GM19452 (cell line): Measurements from ENCODE around the gene RHEBL1.
A peak's percentile ranks its signal among the peaks of the same experiment; 100 is the strongest.

ENCODE experiments used
- ATAC-seq: cut with Tn5 transposase; IDR thresholded peaks from one replicate; pipeline ENCODE4 v1.9.1; 2021; ENCODE audit not compliant: unreplicated experiment

Gene RHEBL1, protein sequence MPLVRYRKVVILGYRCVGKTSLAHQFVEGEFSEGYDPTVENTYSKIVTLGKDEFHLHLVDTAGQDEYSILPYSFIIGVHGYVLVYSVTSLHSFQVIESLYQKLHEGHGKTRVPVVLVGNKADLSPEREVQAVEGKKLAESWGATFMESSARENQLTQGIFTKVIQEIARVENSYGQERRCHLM

DNA sequence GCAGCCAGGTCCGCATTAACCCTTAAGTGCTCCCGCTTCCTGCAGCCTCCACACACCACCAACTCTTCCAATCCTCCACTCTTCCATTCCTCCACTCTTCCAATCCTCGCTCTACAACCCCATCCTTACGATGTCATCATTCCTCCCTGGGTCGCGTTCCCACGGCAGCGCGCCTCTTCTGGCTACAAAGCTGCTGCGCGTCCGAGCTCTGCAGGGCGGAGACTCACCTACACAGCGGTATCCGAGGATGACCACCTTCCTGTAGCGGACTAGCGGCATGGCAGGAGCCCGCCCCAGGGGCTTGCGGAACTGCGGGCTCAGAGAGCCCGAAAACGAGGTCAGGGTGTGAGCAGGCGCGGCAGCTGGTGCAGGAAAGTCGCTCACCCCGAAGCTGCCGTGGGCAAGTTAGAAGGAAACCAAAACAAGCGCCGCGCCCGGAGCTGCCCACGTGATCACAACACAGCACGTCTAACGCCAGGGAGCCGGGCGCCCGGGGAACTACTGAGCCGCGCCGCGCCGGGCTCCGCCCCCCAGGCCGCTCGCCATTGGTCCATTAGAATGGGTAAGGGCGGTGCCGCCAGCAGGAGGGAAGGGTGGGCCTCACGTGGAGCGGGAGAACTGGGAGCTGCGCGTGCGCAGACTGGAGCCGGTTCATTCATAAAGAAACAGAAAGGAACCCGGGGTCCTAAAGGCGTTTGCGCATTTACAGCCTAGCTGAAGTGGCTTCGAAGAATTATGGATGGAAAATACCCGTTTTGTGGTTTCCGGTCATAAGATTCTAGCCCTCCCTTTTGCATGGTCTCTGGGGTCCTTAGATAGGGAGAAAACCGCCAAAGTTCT lies at the start of gene RHEBL1:
Gene RHEBL1, minus strand, starts transcription at position 473 of the 840 bp plus-strand sequence. Its CDS starts 194 bp downstream, at position 279.
- ATAC-seq, result peak; percentile 98

DNA sequence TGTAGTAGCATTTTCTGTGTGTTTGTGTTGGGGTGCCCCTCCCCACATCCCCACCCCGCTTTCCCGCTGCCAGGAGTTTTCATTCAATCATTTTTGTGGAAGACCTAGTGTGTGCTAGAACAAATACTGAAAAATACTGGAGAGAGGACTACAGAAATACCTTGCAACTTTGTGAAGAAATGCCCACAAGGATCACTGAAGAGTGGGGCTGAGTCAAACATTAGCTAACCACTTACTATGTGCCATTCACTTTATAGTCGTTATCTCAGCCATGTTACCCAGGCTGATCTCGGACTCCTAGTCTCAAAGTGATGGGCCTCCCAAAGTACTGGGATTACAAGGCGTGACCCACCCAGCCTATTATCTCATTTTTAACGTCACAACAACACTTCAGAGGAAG lies 41.4 kb upstream of the RHEBL1 start:
- ATAC-seq, result peak; percentile 3

DNA sequence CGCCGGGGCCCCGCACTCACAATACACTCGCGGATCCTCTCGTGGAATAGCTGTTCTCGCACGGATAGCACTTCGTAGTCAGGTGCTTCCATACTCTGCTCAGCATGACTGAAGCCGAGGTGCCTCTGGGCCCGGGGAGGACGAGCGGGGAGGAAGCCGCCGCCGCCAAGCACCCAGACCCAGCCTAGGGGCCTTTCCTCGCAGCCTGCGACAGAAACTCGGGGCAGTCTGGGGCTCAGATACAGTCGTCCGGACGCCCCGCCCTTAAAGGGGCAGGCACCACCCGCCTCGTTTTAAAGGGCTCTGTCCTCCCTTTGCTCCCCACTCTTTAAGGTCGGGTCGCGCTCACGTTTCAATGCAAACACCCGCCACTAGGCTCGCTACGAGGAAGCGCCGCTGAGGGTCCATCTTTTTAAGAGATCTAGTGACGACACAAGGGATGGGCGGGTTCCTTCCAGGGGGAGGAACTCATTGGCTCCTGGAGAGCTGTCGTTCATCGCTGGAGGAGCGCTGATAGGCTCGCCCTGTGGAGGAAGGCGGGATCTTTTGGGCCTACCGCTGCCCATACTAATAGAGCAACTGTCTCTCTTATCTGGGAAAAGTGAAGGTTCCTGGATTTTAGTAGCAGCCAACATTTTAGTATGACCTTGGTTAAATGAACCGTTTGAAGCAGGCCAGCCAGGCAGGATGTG lies 40.8 kb upstream of the RHEBL1 start, which contains the start of gene LMBR1L:
Gene LMBR1L, minus strand, starts transcription at position 384 of the 692 bp plus-strand sequence. Its CDS starts 292 bp downstream, at position 92.
- ATAC-seq, result peak; percentile 99

DNA sequence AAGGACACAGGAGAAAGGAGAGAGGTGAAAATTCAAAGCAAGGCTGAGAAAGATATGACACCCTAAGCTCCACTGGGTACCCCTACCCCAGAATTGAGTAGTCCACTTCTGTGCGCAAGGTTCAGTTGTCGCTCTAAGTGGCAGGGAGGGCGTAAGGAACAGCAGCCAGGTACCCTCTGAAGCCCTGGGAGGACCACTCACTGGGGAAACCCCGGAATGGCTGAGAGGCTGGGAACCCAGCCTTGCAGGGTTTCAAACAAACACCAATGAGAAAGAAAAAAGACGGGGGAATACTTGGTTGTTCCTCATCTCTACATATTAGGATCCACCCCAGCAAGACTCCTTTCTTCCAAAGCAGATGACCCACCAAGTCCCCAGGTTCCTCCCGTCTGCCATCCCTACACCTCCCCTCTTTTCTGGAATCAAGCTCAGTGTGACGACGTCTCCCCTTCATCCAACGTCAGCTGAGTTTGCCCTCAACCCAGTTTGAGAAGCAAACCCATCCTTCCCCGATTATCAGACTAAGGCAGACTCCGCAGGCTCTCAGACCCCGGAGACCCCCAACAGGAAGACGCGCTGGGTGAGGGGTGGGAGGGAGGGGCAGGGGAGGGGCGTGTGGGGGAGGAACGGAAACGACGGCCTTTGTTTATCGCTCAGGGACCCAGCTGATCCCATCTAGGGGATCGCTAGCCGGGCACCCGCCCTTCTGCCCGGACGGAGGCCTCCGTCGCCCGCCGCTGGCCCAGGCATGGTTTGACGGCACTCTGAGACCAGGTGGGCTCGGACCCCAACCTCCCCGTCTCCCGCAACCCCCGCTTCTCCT lies 40.1 kb upstream of the RHEBL1 start:
- ATAC-seq, result no peak

DNA sequence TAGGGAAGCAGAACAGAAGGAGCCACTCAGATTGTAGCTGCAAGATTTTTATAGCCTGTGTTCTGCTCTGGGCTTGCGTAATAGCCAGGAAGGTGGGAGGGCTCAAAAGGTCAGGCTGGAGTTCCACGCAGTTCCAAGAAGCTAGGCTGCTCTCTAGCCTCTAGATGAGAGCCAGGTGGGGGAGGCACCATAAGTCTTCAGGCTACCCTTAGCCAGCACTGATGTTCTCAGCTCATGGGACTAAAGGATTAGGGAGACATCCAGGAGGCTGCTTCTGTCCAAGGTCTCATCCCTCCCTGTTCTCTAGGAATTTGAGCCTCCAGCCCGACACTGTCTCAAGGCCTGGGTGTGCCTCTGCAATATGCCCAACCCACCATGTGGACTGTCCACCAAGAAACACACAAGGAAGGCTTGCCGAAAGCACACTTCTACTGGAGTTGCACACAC lies 39.2 kb upstream of the RHEBL1 start:
- ATAC-seq, result no peak

DNA sequence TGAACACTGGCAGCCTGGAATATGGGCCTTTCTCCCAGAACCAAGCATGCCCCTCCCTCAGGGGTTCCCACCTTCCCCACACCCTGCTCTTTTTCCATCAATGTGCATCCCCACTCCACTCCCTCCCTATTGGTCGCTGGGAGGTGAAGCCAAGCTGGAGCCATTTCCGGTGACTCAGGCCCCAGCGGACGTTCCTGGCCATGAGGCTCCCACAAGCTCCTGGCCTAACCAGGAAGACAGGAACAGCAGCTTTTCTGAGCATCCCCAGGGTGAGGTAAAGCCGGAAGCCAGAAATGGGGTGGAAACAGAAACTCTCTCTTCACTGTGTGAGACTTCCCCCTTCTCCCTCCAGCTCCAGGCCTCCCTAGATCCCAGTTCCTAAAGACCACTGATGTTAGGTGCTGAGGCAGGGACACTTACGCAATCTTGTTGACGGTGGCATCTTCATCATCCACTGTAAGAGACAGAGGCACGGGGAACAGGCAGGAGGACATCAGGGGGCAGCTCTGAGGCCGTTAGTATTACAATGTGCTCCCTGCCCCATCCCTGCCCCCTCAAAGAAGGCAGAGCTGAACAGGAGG lies 35.8 kb upstream of the RHEBL1 start:
- ATAC-seq, result no peak

DNA sequence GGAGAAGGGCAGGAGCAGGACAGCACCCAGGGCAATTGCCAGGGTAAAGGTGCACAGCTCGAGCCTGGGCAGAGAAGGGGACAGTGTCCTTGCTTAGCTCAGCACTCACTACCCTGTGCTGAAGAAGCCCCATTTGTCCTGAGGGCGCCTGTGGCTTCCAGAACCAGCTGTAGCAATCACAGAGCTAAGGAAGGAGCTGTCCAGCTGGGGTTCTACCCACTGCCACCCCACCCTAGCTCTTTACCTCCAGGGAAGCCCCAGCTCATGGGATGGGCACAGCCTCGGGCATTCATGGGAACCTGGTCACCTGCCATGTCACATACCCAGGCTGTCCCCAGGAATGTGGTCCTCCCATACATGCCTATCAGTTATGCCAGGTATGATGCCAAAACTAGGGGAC lies 35.0 kb upstream of the RHEBL1 start:
- no peak for ATAC-seq

DNA sequence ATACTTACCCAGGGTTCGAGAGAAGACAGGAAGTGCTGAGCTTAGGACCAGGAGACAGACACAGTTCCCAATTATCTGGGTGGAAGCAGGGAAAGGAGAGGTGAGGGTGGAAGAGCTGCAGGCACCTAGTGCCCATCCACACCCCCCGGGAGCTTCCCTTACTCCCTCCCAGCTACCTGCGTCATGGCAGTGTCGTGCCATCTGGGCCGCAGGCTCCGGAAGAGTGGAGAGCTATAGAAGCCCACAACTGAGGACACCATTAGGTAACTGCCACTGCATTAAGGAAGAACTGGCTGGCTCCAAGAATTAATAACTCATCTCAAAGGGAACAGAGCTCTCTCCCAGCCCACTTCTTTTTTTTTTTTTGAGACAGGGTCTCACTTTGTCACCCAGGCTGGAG lies 30.6 kb upstream of the RHEBL1 start:
- no peak for ATAC-seq

DNA sequence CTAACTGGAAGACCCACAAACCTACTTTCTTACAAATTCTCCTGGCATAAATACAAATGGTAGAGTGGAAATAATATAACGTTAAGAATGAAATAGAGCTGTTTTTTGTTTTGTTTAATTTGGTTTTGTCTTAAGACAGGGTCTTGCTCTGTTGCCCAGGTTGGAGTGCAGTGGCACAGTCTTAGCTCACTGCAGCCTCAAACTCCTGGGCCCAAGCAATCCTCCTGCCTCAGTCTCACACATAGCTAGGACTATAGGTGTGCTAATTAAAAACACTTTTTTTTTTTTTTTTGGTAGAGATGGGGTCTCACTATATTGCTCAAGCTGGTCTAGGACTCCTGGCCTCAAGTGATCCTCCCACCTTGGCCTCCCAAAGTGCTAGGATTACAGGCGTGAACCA lies 28.9 kb upstream of the RHEBL1 start:
- no peak for ATAC-seq

DNA sequence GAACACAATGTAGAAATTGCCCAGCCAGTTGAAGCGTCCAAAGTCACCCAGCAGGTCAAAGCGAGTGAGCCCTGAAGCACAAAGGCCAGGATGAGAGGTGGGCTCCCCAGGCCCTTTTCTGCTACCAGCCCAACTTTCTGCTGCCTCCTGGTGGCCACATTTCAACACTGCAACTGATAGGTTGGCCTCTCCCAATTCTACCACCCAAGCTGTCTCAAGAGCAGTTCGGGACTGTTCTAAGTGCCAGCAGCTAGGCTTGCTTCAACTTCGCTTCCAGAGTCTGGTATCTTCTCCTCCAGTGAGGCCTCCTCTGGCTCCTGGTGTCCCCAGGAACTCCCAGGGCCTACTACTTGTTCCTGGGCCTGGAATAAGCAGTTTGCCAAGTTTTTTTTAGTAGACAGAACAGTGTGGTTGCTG lies 28.3 kb upstream of the RHEBL1 start:
- no peak for ATAC-seq

DNA sequence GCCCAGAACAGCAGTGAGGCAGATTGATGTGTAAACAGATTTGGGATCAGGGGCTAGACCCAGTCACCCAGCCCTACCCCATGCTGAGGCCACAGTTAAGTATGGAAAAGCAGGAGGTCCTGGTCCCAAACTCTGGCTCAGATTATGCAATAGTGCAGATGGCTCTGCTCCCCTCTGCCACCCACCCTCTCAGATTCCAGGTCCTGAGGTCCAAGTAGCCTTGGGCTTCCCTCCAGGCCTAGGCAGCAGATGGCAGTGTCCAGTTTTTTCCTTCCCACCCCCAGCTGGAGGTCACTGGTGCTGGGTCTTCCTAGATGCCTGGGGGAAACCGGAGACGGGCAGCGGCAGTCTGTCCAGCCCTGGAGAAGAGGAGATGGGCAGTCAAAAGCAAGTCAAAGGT lies 27.6 kb upstream of the RHEBL1 start:
- no peak for ATAC-seq

DNA sequence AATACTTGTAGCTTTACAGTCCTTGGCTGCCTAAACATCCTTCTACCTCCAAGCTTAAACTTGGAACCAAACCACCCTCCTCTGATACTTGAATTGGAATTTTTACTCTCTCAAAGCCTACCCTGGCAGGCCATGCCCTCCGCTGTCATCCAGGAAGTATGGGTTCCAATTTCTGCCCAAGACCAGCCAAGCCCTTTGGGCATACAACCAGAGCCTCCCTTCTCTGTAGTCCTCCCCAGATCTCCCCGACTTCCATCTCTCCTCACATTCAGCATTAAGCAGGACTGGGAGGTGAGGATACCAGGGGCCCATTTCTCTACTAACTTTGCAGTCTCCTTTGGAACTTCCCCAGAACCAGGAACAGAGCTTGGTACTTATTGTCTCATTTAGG lies 25.2 kb upstream of the RHEBL1 start:
- no peak for ATAC-seq

DNA sequence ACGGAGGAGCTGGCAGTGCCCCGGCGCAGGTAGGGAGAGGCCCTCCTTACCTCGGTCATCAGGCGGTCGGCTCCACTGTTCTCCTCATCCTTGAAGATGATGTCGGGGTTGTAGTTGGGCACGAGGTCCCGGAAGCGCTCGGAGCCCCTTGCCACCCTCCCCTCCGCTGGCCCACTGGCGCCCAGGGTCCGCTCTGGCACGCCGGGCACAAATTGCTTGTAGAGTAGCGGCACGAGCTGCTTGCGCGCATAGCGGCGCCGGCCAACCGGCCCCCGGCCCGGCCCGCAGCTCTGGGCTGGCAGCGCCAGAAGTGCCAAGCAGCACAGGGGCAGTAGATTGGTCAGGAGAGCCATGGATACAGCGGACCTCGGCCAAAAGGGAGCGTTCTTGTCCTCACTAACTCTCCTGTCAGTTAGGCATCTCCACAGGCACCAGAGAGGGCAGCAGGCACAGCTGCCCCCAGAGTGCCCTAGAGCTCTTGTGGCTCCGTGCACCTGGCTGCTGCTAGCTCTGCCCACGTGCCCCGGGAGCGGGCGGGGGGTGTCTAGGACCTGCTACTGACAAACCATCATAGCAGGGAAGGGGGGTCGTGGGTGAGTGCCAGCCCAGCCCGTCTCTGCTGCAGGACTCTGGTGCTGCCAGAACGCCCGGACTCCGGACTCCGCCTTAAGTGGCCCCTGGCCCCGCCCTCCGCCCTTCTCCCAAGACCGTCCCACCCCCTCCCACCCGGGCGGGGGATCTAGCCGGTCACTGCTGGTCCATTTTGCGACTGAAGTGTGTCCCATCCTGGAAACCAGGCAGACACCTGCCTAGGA lies 24.6 kb upstream of the RHEBL1 start, which contains the start of gene DHH:
Gene DHH, minus strand, starts transcription at position 642 of the 815 bp plus-strand sequence. Its CDS starts 289 bp downstream, at position 353.
- ATAC-seq, result no peak

DNA sequence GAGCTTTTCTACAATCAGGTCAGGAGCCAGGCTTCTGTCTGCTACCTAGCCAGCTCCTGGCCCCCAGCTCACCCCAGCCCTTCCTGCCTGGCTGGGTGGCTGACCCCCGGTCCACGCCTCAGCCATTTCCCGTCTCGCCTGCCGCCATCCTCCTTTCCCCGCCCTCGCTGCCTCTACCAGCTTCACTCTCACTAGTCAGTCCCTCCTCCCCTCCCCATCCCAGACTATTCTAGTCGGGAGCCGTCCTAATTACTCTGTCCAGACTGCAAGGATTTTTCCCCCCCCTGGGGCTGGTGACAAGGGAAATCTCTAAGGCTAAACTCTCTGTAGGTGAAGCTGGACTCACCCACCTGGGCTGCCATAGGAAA lies 24.0 kb upstream of the RHEBL1 start:
- ATAC-seq, result no peak

DNA sequence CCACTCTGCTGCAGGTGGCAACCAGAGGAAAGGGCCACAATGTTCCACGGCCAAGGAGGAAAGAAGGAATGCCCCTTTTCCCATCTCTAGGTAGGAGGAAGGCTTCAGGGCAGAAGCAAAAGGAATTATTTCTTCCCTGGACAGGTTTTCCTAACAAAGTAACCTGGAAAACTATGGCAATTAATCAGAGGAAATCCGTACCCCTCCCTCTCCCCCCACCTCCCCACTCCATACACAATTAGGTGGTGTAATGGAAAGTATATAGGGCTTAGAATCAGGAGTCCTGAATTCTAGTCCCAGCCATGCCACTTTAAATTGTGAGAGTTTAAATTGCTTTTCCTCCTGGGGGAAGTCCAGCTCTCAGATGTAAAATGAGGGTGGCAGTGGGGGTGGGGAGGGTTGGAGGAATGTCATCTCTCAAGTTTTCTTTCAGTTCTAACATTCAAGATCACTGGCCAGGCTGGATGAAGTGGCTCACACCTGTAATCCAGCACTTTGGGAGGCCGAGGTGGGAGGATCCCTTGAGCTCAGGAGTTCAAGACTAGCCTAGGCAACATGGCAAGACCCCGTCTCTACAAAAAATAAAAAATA lies 23.1 kb upstream of the RHEBL1 start:
- no peak for ATAC-seq

DNA sequence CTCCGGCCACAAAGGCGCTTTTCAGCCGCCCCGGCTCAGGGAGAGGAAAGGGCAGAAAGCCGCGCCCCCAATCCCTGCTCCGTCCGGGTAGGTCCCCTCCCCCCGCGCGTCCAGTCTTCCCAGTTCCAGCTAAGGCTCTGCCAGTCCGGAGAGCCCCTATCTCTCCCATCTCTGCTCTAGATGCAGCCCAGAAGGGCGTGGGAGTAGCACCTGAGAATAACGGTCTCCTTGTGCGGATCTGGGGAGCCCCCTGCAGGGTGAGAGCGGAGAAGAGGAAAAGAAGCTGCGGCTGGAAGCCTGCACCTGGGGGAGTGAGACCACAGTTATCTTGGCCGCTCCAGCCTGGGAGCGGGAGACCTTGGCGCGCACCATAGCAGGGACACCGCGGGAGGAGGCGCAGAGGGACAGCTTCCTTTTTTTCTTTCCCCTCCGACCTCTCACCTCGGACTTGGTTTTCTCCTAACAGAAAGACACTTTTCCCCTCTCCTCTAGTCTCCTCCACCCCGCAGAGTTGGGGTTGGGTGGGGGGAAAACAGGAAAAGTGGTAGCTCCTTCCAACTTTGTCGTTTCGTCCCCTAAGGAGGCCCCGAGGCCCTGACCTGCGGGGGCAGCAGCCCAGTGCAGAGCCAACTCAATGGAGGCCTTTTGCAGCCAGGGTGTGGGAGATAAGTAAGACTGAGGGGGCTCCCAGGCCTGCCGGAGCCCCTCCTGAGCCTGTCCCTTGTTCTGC lies 22.5 kb upstream of the RHEBL1 start:
- ATAC-seq, result no peak

DNA sequence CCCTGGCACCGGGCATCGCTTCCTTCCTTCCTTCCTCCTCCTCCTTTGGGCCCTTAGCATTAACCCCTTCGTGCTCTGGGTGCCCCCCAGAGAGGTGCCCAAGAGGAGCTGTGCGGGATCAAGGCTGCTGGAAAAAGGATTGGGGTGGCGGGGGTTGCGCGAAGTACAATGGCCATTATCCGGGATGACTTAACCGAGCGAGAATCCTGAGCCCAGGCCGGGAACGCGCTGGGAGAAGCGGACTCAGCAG lies 22.0 kb upstream of the RHEBL1 start:
- no peak for ATAC-seq

DNA sequence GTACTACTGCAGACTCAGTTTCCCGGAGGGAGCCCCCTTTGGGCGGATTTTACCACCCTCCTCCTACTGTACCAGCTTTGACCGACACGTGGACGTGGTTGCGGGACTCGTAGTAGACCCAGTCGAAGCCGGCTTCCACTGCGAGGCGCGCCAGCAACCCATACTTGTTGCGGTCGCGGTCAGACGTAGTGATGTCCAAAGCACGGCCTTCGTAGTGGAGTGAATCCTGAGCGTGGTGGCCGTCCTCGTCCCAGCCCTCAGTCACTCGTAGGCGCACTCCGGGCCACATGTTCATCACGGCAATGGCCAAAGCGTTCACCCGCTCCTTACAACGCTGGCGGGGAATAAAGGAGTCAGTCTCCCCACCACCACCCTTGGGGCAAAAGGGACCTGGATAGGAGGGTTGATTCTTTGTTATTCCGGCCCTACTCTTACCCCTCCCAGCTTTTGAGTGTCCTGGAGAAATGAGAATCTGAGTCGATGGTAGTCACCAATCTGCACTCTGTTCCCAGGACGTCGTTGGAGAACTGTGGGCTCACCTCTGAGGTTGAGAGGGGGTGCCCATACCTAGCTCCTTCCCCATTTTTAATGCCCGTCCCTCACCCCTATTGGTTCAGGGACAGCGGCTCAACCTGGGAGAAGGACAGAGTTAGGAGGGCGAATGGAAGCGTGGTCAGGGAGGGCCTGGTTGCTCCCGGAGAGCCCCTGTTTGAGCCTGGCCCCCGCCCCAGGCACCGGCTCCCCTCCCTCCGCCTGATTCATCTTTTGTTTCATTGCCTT lies 21.5 kb upstream of the RHEBL1 start:
- ATAC-seq, result no peak
